HG02885 (cell line): ENCODE results near the gene GALNT18.
"Not testable (repeated sequence)": the region's sequence is repeated elsewhere in the genome, so short reads cannot be mapped to it uniquely, and the experiment has no call there.

Experiments used
- ATAC-seq: cut with Tn5 transposase; IDR thresholded peaks from one replicate; pipeline ENCODE4 v1.9.1; 2021; ENCODE audit warnings: mild to moderate bottlenecking; ENCODE audit not compliant: unreplicated experiment, poor library complexity

The GALNT18 gene

GRCh38 chr11:11476971-11477645 is 144.7 kb downstream of the GALNT18 start:
- ATAC-seq, result no peak

GRCh38 chr11:11476499-11476898 is 145.3 kb downstream of the GALNT18 start:
- no peak for ATAC-seq

DNA sequence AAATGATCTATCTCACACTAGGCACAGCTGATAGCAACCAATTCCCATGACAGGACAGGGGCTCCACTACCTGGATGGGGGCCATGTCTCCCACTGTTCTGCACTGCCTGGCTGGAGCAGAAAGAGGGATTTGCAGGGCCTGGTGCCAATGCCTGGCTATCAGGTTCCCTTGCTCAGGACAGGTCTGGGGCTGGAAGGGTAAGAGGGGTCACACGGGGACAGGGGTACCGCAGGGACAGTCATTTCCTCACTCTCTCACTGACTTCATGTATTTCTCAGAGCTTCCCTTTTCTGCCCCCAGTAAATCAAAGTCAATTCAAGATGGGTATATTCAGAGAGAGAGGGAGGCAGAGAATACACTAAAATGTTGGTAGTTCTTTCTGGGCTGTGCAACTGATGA is 149.7 kb downstream of the GALNT18 start:
- no peak for ATAC-seq

DNA sequence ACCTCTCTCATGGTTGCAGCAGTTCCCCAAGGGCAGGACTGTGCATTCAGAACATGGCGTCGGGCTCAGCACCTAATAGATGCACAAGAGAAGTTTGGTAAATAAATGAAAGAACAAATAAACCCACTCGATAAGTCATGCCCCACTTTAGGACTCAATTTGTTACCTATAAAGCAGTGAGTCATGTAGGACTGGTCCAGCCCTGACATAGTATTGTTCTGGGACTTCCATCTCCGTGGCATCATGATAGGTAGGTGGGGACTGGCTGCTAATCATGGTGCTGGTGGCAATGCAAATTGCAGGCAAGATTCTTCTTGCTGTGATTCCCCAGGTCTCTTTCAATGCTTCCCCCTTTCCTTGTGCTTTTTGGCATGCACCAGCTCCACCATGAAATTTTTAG is 150.6 kb downstream of the GALNT18 start:
- no peak for ATAC-seq

DNA sequence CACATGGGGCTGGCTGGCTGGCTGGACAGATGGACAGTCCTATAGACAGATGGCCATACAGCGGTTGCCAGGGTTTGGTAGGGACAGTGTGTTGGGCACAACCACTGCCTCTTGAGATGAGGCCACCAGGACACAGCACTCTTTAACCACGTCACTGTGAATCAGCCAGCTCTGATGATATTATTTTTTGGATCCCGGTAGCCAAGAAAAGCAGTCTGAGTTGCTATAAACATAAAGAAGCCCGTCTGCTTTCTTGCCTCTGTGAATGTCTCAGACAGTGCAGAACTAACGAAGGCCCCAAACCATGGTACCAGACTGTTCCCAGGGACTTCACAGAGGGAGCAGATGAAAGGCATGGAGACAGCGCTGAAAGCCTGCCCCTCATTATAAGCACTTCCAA is 152.9 kb downstream of the GALNT18 start:
- no peak for ATAC-seq

- ATAC-seq, result no peak
These were observed 154.5 kb downstream of the GALNT18 start for GRCh38 chr11:11467312-11467711.

- ATAC-seq, result no peak
These were observed 157.2 kb downstream of the GALNT18 start for GRCh38 chr11:11464555-11464954.

- no peak for ATAC-seq
These were observed 158.4 kb downstream of the GALNT18 start for GRCh38 chr11:11463405-11463804.

DNA sequence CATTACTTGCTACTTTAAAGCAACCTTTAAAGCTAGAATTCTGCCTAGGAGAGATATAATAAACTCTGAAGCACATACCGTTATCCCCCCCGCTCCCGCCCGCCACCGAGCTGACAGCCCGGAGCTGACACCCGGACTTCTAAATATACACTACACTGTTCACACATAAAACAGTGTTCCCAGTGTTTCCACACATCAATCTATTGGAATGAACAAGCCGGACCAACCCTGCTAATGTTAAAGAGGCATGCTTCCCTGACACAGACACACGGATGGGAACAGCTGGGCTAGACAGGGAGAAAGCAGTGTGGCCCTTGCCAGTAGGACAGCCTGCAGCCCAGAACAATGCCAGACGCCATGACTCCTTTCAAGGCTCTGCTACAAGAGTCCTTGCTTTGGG is 160.3 kb downstream of the GALNT18 start:
- no peak for ATAC-seq

DNA sequence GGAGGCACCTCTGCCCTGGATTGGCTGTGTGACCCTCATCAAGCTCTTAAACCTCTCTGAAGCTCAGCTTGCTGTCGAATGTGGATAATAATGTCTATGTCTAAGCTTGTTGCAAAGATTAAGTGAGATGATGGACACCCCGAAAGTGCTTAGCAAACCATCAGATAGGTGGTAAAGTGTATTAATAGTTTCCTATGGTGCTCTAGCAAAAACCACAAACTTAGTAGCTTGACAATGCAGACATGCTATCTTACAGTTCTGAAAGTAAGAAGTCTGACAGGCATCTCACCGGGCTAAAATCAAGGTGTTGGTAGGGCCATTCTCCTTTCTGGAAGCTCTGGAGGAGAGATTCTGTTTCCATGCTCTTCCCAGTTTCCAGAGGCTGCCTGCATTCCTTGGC is 162.2 kb downstream of the GALNT18 start:
- ATAC-seq, result no peak

GRCh38 chr11:11458485-11458884 is 163.3 kb downstream of the GALNT18 start:
- no peak for ATAC-seq

DNA sequence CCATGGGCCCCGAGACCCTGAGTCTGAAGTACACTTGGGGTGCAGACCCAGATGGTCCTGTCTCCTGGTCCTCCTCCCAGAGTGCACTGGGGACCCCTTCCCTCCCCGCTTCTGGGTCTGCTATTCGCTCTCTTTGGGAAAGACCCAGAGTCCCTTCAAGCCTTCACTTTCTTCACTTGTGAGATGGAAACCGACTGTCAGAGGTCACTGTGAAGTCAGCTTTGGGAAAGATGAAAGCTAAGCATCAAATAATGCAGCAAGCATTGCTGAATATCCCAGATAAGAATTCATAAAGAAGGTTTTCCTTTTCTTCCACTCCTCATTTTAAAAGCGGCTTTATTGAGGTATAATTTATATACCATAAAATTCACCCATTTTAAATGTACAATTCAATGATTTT is 163.8 kb downstream of the GALNT18 start:
- ATAC-seq, result no peak

DNA sequence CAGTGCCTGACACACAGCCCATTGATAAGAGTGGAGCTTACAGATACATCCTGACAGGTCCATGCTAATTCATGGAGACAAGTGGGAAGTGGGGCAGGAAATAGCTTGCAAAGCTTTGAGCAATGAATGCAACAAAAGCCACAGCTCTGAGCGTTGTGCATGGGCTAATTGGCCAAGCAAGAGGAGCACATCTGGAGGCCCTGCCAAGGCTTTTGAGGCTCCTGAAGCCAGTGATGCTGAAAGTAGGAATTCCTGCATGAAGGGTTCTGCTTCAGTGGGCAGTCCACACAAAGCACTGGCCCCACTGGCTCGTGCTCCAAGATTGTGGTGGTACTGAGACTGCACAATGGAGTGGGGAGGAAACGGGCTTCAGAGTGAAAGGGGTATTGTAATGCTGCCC is 164.9 kb downstream of the GALNT18 start:
- ATAC-seq, result no peak

DNA sequence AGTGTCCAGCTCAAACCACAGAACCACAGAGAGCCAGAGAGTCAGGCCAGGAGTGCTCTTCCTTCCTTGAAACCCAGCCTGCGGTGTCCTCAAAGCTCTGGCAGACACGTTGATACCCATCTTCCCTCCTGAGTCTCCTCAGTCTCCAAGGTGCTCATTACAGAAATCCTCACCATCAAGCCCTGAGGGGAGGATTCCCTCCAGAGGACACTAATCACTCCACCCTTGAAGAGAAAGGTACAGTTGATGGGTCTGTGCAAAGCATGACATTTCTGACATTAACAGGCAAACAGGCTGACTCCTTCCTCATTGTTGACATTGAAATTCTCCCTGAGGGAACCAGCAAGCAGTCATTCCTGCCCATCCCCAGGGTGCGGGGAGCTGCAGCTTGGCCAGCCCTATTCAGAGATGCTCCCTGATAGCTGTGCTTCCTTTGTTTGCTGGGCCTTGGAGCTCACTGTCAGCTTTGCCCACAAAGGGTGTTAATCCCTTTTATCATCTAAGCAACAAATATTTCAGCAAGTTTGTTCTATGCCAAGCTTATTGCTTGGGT is 167.1 kb downstream of the GALNT18 start:
- ATAC-seq, result no peak

GRCh38 chr11:11451501-11452005 is 170.3 kb downstream of the GALNT18 start:
- no peak for ATAC-seq

- ATAC-seq, result no peak
These were observed 171.0 kb downstream of the GALNT18 start for GRCh38 chr11:11450744-11451362.

GRCh38 chr11:11449327-11449726 is 172.5 kb downstream of the GALNT18 start:
- ATAC-seq, result no peak

DNA sequence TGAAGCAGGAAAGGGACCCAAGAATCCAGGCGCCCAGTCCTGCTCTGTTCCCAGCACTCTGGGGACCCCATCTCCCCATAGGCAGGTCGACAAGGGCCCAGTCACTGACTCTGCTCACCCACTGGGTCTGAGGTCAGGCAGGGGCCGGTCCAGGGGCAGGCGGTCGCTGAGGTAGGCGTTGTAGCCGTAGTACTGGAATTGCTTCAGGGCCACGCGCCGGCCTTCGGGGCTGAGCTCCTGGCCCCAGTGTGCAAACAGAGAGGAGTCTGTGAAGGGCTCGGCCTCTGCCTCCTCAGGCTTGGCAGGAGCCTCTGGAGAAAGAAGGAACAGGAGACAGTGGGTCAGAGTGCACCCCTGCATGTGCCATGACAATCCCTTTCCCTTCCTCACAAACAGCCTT is 173.2 kb downstream of the GALNT18 start:
- ATAC-seq, result no peak

- not testable (repeated sequence) for ATAC-seq
These were observed 174.2 kb downstream of the GALNT18 start for GRCh38 chr11:11447601-11448000.

GRCh38 chr11:11446967-11447366 is 174.8 kb downstream of the GALNT18 start:
- ATAC-seq, result no peak

GRCh38 chr11:11446564-11446963 is 175.2 kb downstream of the GALNT18 start:
- ATAC-seq, result no peak
